ENCODE data around the gene UBE2U. TPM values are rescaled to one million over a fixed set of nuclear protein-coding genes. Genes with fewer than 3 reads are reported as not detected.

Gene UBE2U
- polyA plus RNA-seq, 1 donor (not counting 4 experiments of a cell fraction or from before 2014, with no cell fraction given): not detected

DNA sequence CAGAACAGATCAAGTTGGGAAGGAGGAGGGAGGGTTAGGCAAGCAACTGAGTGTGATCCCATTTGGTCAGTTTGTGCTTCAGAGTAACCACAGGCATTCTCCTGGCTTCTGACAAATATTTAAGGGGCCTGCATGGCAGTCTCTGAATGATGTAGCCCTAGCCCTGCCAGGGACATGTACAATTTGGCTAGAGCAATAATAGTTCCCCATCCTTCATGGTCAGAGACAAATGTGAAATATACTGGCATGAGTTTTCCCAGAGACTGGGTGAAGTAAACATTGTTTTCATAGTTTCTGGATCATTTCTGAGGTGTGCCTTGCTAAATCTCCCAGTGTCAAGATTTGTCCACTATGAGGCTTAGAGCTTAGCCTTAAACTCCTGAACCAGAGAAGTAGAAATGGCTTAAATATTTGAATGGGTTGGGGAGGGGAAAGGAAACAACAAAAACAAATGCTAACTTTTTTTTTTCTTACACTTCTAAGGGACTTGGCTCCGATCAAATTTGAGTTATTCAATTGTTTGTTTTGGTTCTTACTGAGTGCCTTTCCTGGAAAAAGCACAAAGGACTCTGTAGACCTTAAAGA, 42.0 kb upstream of the UBE2U start:
- no peak overlapping the region for H3K27ac ChIP-seq (ENCODE audit: control insufficient read depth, insufficient read depth, low read length)
- no peak for FAIRE-seq
- no peaks in the 10 kb centered on the region for H3K27me3 ChIP-seq (ENCODE audit: control insufficient read depth, extremely low read depth, insufficient read depth, low read length)
- no peaks in the 10 kb centered on the region for H3K9me3 ChIP-seq (ENCODE audit: control insufficient read depth, low read depth, low read length)
- no peaks in the 10 kb centered on the region for H3K9me1 ChIP-seq (ENCODE audit: control insufficient read depth, extremely low read depth, insufficient read depth, low read length)
- H3K4me2 ChIP-seq (ENCODE audit: control insufficient read depth, extremely low read depth, insufficient read depth, low read depth, low read length): no peak overlapping the region
- H3K4me1 ChIP-seq (ENCODE audit: control insufficient read depth, extremely low read depth, insufficient read depth, low read length): no peaks in the 10 kb centered on the region
- H3K79me2 ChIP-seq (ENCODE audit: control insufficient read depth, insufficient read depth, low read length): no peaks in the 10 kb centered on the region
- DNase-seq (ENCODE audit: low read depth, low spot score): no peak
- no peak overlapping the region for H3K9ac ChIP-seq (ENCODE audit: control insufficient read depth, extremely low read depth, insufficient read depth, low read length)
- dilution Hi-C loops (cut with MboI; ENCODE audit: extremely low pct_ligation_motif_present, low sequenced_read_pairs): no loop called here
- TF ChIP-seq, protein P1, sequence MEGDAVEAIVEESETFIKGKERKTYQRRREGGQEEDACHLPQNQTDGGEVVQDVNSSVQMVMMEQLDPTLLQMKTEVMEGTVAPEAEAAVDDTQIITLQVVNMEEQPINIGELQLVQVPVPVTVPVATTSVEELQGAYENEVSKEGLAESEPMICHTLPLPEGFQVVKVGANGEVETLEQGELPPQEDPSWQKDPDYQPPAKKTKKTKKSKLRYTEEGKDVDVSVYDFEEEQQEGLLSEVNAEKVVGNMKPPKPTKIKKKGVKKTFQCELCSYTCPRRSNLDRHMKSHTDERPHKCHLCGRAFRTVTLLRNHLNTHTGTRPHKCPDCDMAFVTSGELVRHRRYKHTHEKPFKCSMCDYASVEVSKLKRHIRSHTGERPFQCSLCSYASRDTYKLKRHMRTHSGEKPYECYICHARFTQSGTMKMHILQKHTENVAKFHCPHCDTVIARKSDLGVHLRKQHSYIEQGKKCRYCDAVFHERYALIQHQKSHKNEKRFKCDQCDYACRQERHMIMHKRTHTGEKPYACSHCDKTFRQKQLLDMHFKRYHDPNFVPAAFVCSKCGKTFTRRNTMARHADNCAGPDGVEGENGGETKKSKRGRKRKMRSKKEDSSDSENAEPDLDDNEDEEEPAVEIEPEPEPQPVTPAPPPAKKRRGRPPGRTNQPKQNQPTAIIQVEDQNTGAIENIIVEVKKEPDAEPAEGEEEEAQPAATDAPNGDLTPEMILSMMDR (optimal IDR thresholded peaks at IDR 0.05 in 1 of 3, IDR thresholded peaks at IDR 0.05 in 1 of 3, conservative IDR thresholded peaks at IDR 0.05 in 1 of 3; ENCODE audit: extremely low read depth in 1 of 3, insufficient read depth in 2 of 3, low read length in 3 of 3): no peak
- no peak for TF ChIP-seq EZH2 (IDR thresholded peaks at IDR 0.05; ENCODE audit: low read length)
- H2AFZ ChIP-seq (ENCODE audit: control insufficient read depth, low read length): no peak overlapping the region
- peaks cover 2% of the 10 kb centered on the region in 2 experiments for H3K36me3 ChIP-seq (ENCODE audit: control insufficient read depth in 2 of 2, extremely low read depth in 1 of 2, insufficient read depth in 2 of 2, low read length in 2 of 2)
- no peaks in the 10 kb centered on the region for H4K20me1 ChIP-seq (ENCODE audit: control insufficient read depth, extremely low read depth, insufficient read depth, low read length)
- H3K4me3 ChIP-seq (ENCODE audit: control insufficient read depth in 2 of 3, extremely low read depth in 1 of 3, insufficient read depth in 2 of 3, low read depth in 1 of 3, low read length in 3 of 3): no peak overlapping the region

DNA sequence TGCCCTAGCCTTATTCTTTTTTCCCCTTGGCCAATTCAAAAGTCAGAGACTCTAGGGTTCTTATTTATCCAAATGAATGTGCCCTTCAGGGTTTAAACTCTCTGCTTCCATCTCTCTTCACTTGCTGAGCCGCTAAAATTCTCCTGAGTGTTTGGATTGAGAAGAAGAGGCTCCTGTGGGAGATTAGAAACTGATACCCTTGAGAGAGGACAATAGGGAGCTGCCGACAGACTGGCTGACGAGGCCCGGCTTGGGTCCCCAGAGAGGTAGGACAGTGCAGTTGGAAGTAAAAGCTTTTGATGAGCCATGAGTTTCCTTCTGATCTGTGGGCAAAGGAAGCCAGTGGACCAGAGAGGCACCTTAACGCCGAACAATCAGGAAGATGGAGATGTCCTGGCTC, 41.3 kb upstream of the UBE2U start:
- FAIRE-seq (no peak), DNase-seq (ENCODE audit: low read depth, low spot score) (no peak)
- H3K4me1 ChIP-seq (ENCODE audit: control insufficient read depth, extremely low read depth, insufficient read depth, low read length): no peaks in the 10 kb centered on the region
- dilution Hi-C loops (cut with MboI; ENCODE audit: extremely low pct_ligation_motif_present, low sequenced_read_pairs): no loop called here
- H3K9me1 ChIP-seq (ENCODE audit: control insufficient read depth, extremely low read depth, insufficient read depth, low read length): no peaks in the 10 kb centered on the region
- H3K79me2 ChIP-seq (ENCODE audit: control insufficient read depth, insufficient read depth, low read length): no peaks in the 10 kb centered on the region
- no peak overlapping the region for H3K9ac ChIP-seq (ENCODE audit: control insufficient read depth, extremely low read depth, insufficient read depth, low read length)
- H4K20me1 ChIP-seq (ENCODE audit: control insufficient read depth, extremely low read depth, insufficient read depth, low read length): no peaks in the 10 kb centered on the region
- TF ChIP-seq, protein P1 (optimal IDR thresholded peaks at IDR 0.05 in 1 of 3, IDR thresholded peaks at IDR 0.05 in 1 of 3, conservative IDR thresholded peaks at IDR 0.05 in 1 of 3; ENCODE audit: extremely low read depth in 1 of 3, insufficient read depth in 2 of 3, low read length in 3 of 3): no peak
- TF ChIP-seq EZH2 (IDR thresholded peaks at IDR 0.05; ENCODE audit: low read length): no peak
- no peaks in the 10 kb centered on the region for H3K27me3 ChIP-seq (ENCODE audit: control insufficient read depth, extremely low read depth, insufficient read depth, low read length)
- H3K27ac ChIP-seq (ENCODE audit: control insufficient read depth, insufficient read depth, low read length): no peak overlapping the region
- H3K4me3 ChIP-seq (ENCODE audit: control insufficient read depth in 2 of 3, extremely low read depth in 1 of 3, insufficient read depth in 2 of 3, low read depth in 1 of 3, low read length in 3 of 3): no peak overlapping the region
- no peak overlapping the region for H2AFZ ChIP-seq (ENCODE audit: control insufficient read depth, low read length)
- H3K36me3 ChIP-seq (ENCODE audit: control insufficient read depth in 2 of 2, extremely low read depth in 1 of 2, insufficient read depth in 2 of 2, low read length in 2 of 2): peaks cover 2% of the 10 kb centered on the region in 2 experiments
- H3K4me2 ChIP-seq (ENCODE audit: control insufficient read depth, extremely low read depth, insufficient read depth, low read depth, low read length): no peak overlapping the region
- H3K9me3 ChIP-seq (ENCODE audit: control insufficient read depth, low read depth, low read length): no peaks in the 10 kb centered on the region

Data from keratinocyte (primary cell).